ENCODE measurements around the gene LCE1D.

DNA sequence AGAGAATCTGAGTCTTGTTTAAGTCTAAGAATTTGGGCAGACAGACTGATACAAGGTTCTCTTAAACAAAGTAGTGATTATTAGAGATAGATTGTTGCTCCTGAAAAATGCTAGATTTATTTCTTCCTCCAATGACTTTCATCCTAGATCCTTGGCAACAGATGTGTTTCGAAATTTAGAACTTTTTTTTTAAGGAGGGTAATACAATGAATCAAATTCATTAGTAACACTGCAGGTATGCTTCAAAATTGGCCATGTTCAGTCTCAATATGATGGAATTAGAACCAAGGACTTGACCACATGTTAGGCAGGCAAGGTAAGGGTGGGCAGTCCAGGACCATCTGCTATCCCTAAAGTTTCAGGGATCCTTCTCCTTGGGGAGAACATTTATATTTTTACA lies 26.1 kb upstream of the LCE1D start:
- TF ChIP-seq, protein P1, sequence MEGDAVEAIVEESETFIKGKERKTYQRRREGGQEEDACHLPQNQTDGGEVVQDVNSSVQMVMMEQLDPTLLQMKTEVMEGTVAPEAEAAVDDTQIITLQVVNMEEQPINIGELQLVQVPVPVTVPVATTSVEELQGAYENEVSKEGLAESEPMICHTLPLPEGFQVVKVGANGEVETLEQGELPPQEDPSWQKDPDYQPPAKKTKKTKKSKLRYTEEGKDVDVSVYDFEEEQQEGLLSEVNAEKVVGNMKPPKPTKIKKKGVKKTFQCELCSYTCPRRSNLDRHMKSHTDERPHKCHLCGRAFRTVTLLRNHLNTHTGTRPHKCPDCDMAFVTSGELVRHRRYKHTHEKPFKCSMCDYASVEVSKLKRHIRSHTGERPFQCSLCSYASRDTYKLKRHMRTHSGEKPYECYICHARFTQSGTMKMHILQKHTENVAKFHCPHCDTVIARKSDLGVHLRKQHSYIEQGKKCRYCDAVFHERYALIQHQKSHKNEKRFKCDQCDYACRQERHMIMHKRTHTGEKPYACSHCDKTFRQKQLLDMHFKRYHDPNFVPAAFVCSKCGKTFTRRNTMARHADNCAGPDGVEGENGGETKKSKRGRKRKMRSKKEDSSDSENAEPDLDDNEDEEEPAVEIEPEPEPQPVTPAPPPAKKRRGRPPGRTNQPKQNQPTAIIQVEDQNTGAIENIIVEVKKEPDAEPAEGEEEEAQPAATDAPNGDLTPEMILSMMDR (IDR thresholded peaks at IDR 0.05; ENCODE audit: low read depth, low read length) = no peak
- TF ChIP-seq POLR2A (IDR thresholded peaks at IDR 0.05; ENCODE audit: extremely low read depth, insufficient read length) (no peak), MYC (IDR thresholded peaks at IDR 0.05; ENCODE audit: low read depth, low read length) (no peak)
- TF ChIP-seq, protein P2, sequence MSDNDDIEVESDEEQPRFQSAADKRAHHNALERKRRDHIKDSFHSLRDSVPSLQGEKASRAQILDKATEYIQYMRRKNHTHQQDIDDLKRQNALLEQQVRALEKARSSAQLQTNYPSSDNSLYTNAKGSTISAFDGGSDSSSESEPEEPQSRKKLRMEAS (IDR thresholded peaks at IDR 0.05; ENCODE audit: low read depth, low read length) = no peak
